Measurements from ENCODE around the gene SCAF8.

SCAF8 gene

DNA sequence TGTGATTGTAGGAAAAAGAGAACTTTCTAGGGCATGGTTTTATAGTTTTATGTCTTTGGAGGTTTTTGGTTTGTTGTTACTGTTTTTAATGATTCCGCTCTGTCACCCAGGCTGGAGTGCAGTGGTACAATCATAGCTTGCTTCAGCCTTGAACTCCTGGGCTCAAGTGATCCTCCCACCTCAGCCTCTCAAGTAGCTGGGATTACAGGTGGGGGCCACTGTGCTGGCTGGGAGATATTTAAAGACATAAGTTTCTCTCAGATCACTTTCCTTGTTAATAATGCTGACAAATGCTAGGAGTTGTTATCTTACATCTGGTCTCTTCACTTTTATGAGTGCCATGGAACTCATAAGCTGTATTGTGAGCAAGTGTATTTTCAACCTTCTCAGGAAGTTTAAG, 116.3 kb downstream of the SCAF8 start:
- DNase-seq: no peak

DNA sequence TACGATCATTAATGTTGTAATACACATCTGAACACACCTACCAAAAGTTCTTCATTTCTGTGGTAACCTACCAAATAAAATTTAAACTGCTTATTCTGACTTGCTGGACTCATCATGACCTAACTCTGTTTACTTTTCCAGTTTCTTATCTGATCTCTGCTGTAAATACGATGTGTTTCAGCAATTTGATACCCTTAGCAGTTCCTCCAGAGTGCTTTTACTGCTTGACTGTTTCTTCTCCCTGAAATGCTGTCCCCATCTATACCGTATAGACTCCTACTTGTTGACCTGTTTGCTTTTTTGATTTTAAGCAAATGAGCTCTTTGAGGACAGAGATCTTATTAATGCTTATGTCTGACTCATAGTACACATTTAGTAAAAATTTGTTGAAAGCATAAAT, 119.5 kb downstream of the SCAF8 start:
- DNase-seq: no peak

DNA sequence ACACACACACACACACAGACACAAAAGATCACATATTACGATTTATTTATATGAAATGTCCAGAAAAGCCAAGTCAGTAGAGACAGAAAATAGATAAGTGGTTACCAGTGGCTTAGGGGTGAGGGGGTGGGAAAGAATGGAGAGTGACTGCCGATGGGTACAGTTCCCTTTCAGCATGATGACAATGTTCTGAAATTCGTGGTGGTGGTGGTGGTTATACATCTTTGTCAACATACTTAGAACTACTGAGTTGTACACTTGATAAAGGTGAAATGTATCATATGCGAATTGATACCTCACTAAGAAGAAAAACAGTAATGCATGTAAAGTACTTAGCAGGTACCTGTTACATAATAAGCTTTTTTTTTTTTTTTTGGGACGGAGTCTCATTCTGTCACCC, 124.3 kb downstream of the SCAF8 start:
- no peak for DNase-seq

GRCh38 chr6:154861825-154862224, 128.6 kb downstream of the SCAF8 start:
- no peak for DNase-seq

GRCh38 chr6:154862536-154862935, 129.3 kb downstream of the SCAF8 start:
- no peak for DNase-seq

DNA sequence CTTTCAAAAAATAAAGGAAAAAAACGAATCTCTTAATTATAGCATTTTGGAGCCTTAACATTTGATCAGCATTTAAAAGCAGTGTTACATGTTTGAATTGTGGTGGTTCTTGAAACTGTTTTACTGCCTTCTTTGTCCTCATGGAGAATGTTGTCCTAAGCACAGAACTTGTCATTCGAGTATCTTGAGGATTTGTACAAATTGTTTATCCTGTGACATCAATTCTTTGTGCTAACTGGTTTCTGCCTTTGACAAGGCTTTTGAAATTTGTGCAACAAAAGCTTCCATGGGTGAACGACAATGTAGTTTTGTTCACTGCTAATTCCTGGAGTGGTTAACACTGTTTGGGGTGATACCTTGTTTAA, 130.8 kb downstream of the SCAF8 start:
- DNase-seq: no peak

DNA sequence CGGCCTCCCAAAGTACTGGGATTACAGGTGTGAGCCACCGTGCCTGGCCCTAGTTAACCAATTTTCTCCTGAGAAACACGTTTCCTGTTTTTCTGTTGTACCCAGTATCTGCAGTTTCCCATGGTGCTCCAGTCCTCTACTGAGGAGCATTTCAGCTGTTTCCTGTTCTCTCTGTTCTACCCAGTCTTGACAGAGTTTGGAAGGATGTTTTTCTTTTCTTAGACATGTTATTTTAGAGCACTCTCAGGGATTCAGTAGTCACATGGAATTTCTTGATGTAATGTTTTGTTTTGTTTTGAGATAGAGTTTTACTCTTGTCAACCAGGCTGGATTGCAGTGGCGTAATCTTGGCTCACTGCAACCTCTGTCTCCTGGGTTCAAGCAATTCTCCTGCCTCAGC, 132.1 kb downstream of the SCAF8 start:
- DNase-seq: no peak

DNA sequence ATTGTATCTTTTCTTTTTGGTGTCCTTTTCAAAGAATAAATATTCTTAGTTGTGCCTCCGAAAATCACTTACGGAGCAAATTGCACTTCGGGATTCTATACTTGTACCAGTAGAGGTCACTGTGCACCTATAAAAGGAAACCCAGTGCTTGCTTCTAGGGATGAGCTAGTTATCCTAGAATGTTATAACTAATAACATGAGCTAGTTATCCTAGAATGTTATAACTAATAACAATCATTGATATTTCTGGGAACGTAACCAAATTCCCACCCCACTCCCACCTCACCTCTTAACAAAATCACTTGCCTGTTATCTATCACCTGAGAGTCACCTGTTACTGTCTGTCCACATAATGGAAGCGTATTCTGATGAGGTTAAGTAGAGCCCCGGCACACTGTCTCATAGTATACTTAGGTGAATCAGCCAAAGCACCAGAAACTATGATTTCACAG, 135.0 kb downstream of the SCAF8 start:
- peak; percentile 38 for DNase-seq

DNA sequence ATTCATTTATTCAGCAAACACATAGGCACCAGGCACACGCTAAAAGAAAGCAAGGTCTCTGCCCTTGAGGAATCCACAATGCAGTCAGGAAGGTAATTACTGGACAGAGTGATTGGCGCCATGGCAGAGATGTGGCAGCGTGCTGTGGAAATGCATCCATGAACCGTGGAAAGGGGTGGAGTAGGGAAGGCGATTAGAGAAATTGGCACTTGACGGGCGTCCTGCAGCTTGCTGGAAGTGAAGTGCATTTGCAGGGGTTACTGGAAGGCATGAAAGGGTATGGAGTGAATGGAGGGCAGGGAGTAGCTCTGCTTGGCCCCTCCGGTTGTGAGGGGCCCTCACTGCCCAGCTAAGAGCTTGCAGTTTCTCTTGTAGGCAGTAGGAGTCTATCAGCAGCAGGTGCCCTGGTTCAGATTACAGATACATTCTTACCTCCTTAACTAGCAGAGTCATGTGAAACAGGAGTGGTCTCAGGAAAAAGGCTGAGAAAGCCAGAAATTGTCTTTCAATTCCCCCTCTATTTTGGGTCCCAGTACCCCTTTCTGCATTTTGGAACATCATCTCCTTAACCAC, 139.4 kb downstream of the SCAF8 start:
- peak; percentile 83 for DNase-seq

DNA sequence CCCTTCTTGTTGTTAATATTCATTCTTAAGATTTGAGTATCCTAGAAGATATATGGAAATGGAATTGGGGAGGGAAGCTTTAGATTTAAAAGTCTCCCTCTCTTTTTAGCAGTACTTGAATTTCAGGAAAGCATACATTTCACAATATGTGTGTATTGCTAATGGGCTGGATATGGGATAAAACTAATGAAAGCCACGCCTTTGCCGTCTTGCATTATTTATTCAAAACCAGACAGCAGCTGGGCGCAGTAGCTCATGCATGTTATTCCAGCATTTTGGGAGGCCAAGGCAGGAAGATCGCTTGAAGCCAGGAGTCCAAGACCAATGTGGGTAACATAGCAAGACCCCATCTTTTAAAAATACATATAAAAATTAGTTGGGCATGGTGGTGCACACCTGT, 140.3 kb downstream of the SCAF8 start:
- no peak for DNase-seq

DNA sequence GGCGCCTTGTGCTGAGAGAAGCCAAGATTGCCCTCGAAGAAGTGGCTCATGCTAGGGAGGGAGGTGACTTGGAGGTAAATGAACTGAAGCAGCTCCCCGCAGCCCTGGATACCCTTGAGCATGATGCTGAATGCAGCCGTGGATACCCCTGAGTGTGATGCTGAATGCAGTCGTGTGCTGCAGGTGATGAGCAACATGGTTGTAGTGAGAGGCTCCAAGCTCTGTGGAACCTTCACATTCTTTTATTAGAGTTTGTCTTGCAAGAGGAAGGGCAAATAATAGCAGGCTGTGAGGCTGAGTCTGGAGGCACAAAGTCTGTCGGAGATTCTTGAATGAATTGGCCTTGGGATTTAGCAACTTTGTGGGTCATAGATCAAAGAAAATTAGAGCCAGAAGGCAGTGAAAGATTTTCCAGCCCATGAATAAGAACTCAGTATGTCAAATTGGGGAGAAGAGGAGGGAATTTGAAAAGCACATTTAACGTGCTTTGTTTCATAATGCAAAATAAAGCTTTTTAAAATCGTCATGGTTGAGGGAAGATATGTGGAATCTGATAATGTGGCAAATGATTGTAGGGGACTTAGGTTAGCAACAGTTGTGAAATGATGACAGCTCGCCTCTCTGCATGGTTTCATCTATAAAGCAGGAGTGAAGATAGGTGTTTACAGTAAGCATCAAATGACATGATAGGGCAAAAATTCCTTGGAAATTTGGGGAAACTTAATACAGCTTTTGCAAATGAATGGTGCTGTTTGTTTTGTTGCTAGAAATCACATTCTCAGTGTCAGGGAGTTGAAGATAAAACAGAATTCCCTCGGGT, 141.8 kb downstream of the SCAF8 start:
- no peak for DNase-seq

- no peak for DNase-seq
Measured at GRCh38 chr6:154876486-154877280, 143.5 kb downstream of the SCAF8 start.

DNA sequence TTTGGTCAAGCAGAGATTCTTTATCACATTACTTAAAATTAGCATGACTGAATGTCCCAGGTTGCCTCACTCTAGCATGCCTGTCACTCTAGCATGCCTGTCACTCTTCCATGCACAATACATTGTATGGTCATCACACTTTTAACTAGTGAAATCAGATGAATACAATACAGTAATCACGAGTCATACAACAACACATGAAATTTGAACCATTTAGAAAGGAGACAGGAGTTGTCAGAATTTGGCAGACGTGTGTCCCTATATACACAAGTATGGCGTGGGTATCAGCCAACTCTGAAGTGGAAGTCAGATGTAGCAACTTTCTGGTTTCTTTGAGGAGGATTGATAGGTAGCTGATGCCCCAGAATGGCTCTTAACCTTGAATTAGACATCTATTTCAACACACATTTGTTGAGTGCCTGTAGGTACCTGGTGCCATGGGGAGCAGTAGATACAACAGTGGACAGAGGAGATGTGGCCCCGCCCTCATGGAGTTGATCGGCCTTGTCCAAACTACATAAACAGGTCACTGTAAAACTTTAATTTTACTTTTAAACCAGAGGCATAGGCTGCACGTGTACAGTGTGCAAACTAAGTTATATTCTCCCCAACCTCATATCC, 145.8 kb downstream of the SCAF8 start:
- no peak for DNase-seq

- DNase-seq: no peak
Measured at GRCh38 chr6:154882107-154882506, 148.9 kb downstream of the SCAF8 start.
